Fibroblast of skin of left quadriceps (primary cell): Measurements from ENCODE around the gene AAR2.
A peak's percentile ranks its signal among the peaks of the same experiment; 100 is the strongest.

ENCODE experiments used
- DNase-seq, 2 experiments: peaks; one replicate each; pipeline ENCODE4 v3.0.0-alpha.2; 2013; ENCODE audit warnings: low read depth in 2 of 2

The AAR2 gene

GRCh38 chr20:36235892-36236785, at the start of gene AAR2:
Gene AAR2 (plus strand): TSS chr20:36236478. CDS start chr20:36239869, 3,391 bp downstream.
- DNase-seq = peak; percentile 46 to 53

- no peak for DNase-seq
These were observed 42.1 kb upstream of the AAR2 start for GRCh38 chr20:36193977-36194712.

GRCh38 chr20:36196676-36197075, 39.6 kb upstream of the AAR2 start:
- DNase-seq = no peak

- no peak for DNase-seq
These were observed 39.0 kb upstream of the AAR2 start for GRCh38 chr20:36197271-36197670.

- peak; percentile 34 to 43 for DNase-seq
These were observed 36.7 kb upstream of the AAR2 start for GRCh38 chr20:36199345-36200257.

- DNase-seq = no peak
These were observed 35.8 kb upstream of the AAR2 start for GRCh38 chr20:36200451-36200850.

GRCh38 chr20:36201198-36201597, 35.1 kb upstream of the AAR2 start:
- DNase-seq = no peak

GRCh38 chr20:36202891-36203338, 33.4 kb upstream of the AAR2 start:
- peak; percentile 3 to 9 for DNase-seq

GRCh38 chr20:36203861-36204260, 32.4 kb upstream of the AAR2 start:
- no peak for DNase-seq

GRCh38 chr20:36205026-36205425, 31.3 kb upstream of the AAR2 start:
- DNase-seq = no peak

GRCh38 chr20:36206068-36206467, 30.2 kb upstream of the AAR2 start:
- DNase-seq = no peak

- DNase-seq = no peak
These were observed 29.6 kb upstream of the AAR2 start for GRCh38 chr20:36206641-36207040.

- no peak for DNase-seq
These were observed 28.7 kb upstream of the AAR2 start for GRCh38 chr20:36207602-36208001.

GRCh38 chr20:36208257-36208656, 28.0 kb upstream of the AAR2 start:
- DNase-seq = no peak

GRCh38 chr20:36210436-36211021, 25.7 kb upstream of the AAR2 start:
- DNase-seq = no peak

GRCh38 chr20:36213362-36213761, 22.9 kb upstream of the AAR2 start:
- DNase-seq = no peak

GRCh38 chr20:36214684-36215256, 21.5 kb upstream of the AAR2 start:
- DNase-seq = no peak

- DNase-seq = no peak
These were observed 20.5 kb upstream of the AAR2 start for GRCh38 chr20:36215778-36216177.

- DNase-seq = no peak
These were observed 19.8 kb upstream of the AAR2 start for GRCh38 chr20:36216314-36217025.

GRCh38 chr20:36217226-36217625, 19.1 kb upstream of the AAR2 start:
- DNase-seq = no peak
